PC-3 (cell line): ENCODE measurements around the gene TNFRSF25.

Experiments
- CTCF ChIP-seq: fragments of 300-600 bp; sonication (generic); conservative IDR thresholded peaks from 2 replicates; pipeline ENCODE4 v1.5.1; 2017; ENCODE audit warnings: antibody characterized with exemption, low read depth, mild to moderate bottlenecking, low read length
- EZH2 ChIP-seq: fragments of 300-600 bp; sonication (generic); IDR thresholded peaks from one replicate; pipeline ENCODE4 v1.6.1; 2017; ENCODE audit warnings: antibody characterized with exemption, mild to moderate bottlenecking, low read length; ENCODE audit not compliant: unreplicated experiment
- EZH2phosphoT487 ChIP-seq: fragments of 300-600 bp; sonication (generic); IDR thresholded peaks from 2 replicates; pipeline ENCODE4 v1.6.1; 2018; ENCODE audit warnings: mild to moderate bottlenecking, antibody characterized with exemption, low read length, borderline replicate concordance

GRCh38 chr1:6465461-6466005, 440 bp downstream of the TNFRSF25 start:
- TF ChIP-seq CTCF (no peak), EZH2 (no peak), EZH2phosphoT487 (no peak)
